Thoracic aorta (tissue), 2 donors: ENCODE results near the gene HEATR3. TPM values are rescaled to one million over a fixed set of nuclear protein-coding genes. Genes with fewer than 3 reads are reported as not detected.

ENCODE experiments used
- ATAC-seq: fragments of 150-250 bp; one replicate; pipeline ENCODE4 v1.8.0; 2017; ENCODE audit warnings: low read depth; ENCODE audit not compliant: insufficient number of reproducible peaks, low FRiP score
- DNase-seq: peaks from one replicate; pipeline ENCODE4 v3.0.0-alpha.2; 2020; ENCODE audit warnings: low spot score
- H3K27ac ChIP-seq, 2 donors: fragments of 200-600 bp; sonication (generic); 1 replicate in 1 of 2; 2 replicates in 1 of 2; pipeline ENCODE4 v1.5.1; 2016; ENCODE audit warnings: mild to moderate bottlenecking in 2 of 2, moderate library complexity in 2 of 2
- H3K27me3 ChIP-seq: fragments of 200-600 bp; sonication (generic); replicated peaks from 2 replicates; pipeline ENCODE4 v1.6.0; 2016; ENCODE audit warnings: mild to moderate bottlenecking; ENCODE audit not compliant: insufficient read depth
- H3K36me3 ChIP-seq: fragments of 200-600 bp; sonication (generic); one replicate; pipeline ENCODE4 v1.5.1; 2016
- H3K4me1 ChIP-seq, 2 donors: fragments of 200-600 bp; sonication (generic); 1 replicate in 1 of 2; 2 replicates in 1 of 2; pipeline versions ENCODE4 v1.5.1 to v1.6.0; 2016; ENCODE audit warnings: low read depth in 2 of 2, mild to moderate bottlenecking in 1 of 2; ENCODE audit not compliant: control insufficient read depth in 1 of 2
- H3K4me3 ChIP-seq: fragments of 200-600 bp; sonication (generic); 2 replicates; pipeline ENCODE4 v1.5.1; 2016; ENCODE audit warnings: mild to moderate bottlenecking
- H3K9me3 ChIP-seq: fragments of 200-600 bp; sonication (generic); 2 replicates; pipeline ENCODE4 v1.5.1; 2016
- CTCF ChIP-seq: fragments of 200-600 bp; sonication (generic); IDR thresholded peaks from one replicate; pipeline ENCODE4 v1.5.1; 2019; ENCODE audit warnings: antibody characterized with exemption
- total RNA-seq, 2 donors: library from RNA; depleted of rRNA; stranded (reverse); fragments of >200 nt; gene quantifications; one replicate each; pipeline versions ENCODE4 v1.1.0 to v1.2.3, GENCODE V29; 2016

The HEATR3 gene
- total RNA-seq, 2 donors from 2014 or later = 23.4 to 30.8 TPM

GRCh38 chr16:50120711-50121110 lies 54.9 kb downstream of the HEATR3 start:
- Histone ChIP-seq H3K27me3 (no peaks in the 10 kb centered on the region), H3K4me3 (no peak overlapping the region), H3K4me1 (no peaks in the 10 kb centered on the region), H3K27ac (no peak overlapping the region), H3K9me3 (no peaks in the 10 kb centered on the region), H3K36me3 (no peaks in the 10 kb centered on the region)
- no peak for TF ChIP-seq CTCF
- ATAC-seq = no peak
- DNase-seq = no peak

- Histone ChIP-seq H3K9me3 (no peaks in the 10 kb centered on the region), H3K36me3 (no peaks in the 10 kb centered on the region), H3K27ac (no peak overlapping the region), H3K4me3 (no peak overlapping the region), H3K4me1 (no peaks in the 10 kb centered on the region), H3K27me3 (no peaks in the 10 kb centered on the region)
- TF ChIP-seq CTCF = no peak
- DNase-seq (no peak), ATAC-seq (no peak)
Measured at GRCh38 chr16:50121278-50121677, 55.5 kb downstream of the HEATR3 start.

GRCh38 chr16:50121721-50122445 lies 56.1 kb downstream of the HEATR3 start:
- no peaks in the 10 kb centered on the region for H3K9me3 ChIP-seq
- no peaks in the 10 kb centered on the region for H3K36me3 ChIP-seq
- TF ChIP-seq CTCF = no peak
- no peak overlapping the region for H3K27ac ChIP-seq
- H3K4me3 ChIP-seq = no peak overlapping the region
- no peaks in the 10 kb centered on the region for H3K4me1 ChIP-seq
- no peaks in the 10 kb centered on the region for H3K27me3 ChIP-seq
- ATAC-seq (no peak), DNase-seq (no peak)

GRCh38 chr16:50123417-50123816 lies 57.6 kb downstream of the HEATR3 start:
- Histone ChIP-seq H3K36me3 (no peaks in the 10 kb centered on the region), H3K27ac (no peak overlapping the region), H3K4me3 (no peak overlapping the region), H3K27me3 (no peaks in the 10 kb centered on the region), H3K9me3 (no peaks in the 10 kb centered on the region), H3K4me1 (no peaks in the 10 kb centered on the region)
- ATAC-seq (no peak), DNase-seq (no peak)
- TF ChIP-seq CTCF = no peak

- DNase-seq (no peak), ATAC-seq (no peak)
- H3K4me1 ChIP-seq = no peaks in the 10 kb centered on the region
- H3K9me3 ChIP-seq = no peaks in the 10 kb centered on the region
- no peak for TF ChIP-seq CTCF
- no peaks in the 10 kb centered on the region for H3K36me3 ChIP-seq
- no peak overlapping the region for H3K4me3 ChIP-seq
- H3K27ac ChIP-seq = no peak overlapping the region
- no peaks in the 10 kb centered on the region for H3K27me3 ChIP-seq
Measured at GRCh38 chr16:50124769-50125168, 59.0 kb downstream of the HEATR3 start.
